Osteoblast (primary cell): ENCODE data around the gene MAMDC2. TPM values are rescaled to one million over a fixed set of nuclear protein-coding genes. Genes with fewer than 3 reads are reported as not detected.

ENCODE experiments used
- DNase-seq: peaks from one replicate; pipeline ENCODE4 v3.0.0; 2011; ENCODE audit warnings: low spot score, mixed read lengths; ENCODE audit not compliant: insufficient read length; ENCODE audit errors: missing footprints
- H2AFZ ChIP-seq: 2 replicates; pipeline ENCODE4 v1.6.0; 2011; ENCODE audit warnings: mild to moderate bottlenecking, low read length
- H3K27ac ChIP-seq: 2 replicates; pipeline ENCODE4 v1.5.1; 2011; ENCODE audit warnings: mild to moderate bottlenecking, low read depth, low read length, moderate library complexity
- H3K27me3 ChIP-seq: 2 replicates; pipeline ENCODE4 v1.6.0; 2012; ENCODE audit warnings: mild to moderate bottlenecking, control low read depth, inconsistent platforms, low read length, moderate library complexity; ENCODE audit not compliant: insufficient read depth
- H3K36me3 ChIP-seq: 2 replicates; pipeline ENCODE4 v1.5.1; 2011; ENCODE audit warnings: mild to moderate bottlenecking, low read length, control low read depth, moderate library complexity; ENCODE audit not compliant: insufficient read depth
- H3K4me1 ChIP-seq: 2 replicates; pipeline ENCODE4 v1.5.1; 2011; ENCODE audit warnings: mild to moderate bottlenecking, low read length, control low read depth, moderate library complexity; ENCODE audit not compliant: insufficient read depth
- H3K4me2 ChIP-seq: 2 replicates; pipeline ENCODE4 v1.6.0; 2011; ENCODE audit warnings: mild to moderate bottlenecking, low read length; ENCODE audit not compliant: insufficient read depth
- H3K4me3 ChIP-seq: fragments of 200-600 bp; sonication (generic); 3 replicates; pipeline ENCODE4 v1.5.1; 2012; ENCODE audit warnings: mild to moderate bottlenecking, low read length, inconsistent platforms; ENCODE audit not compliant: insufficient read depth
- H3K79me2 ChIP-seq: 2 replicates; pipeline ENCODE4 v1.6.0; 2012; ENCODE audit warnings: mild to moderate bottlenecking, low read length, control low read depth, inconsistent platforms; ENCODE audit not compliant: insufficient read depth
- H3K9me3 ChIP-seq: 2 replicates; pipeline ENCODE4 v1.5.1; 2011; ENCODE audit warnings: low read depth, low read length, control low read depth
- H4K20me1 ChIP-seq: 2 replicates; pipeline ENCODE4 v1.6.0; 2012; ENCODE audit warnings: mild to moderate bottlenecking, low read length, control low read depth; ENCODE audit not compliant: insufficient read depth
- total RNA-seq: library from RNA; depleted of rRNA; stranded (reverse); fragments of >200 nt; gene quantifications from 2 replicates; pipeline ENCODE4 v1.2.3, GENCODE V29; 2012
- TF ChIP-seq, protein P1 (sequence below): IDR thresholded peaks from 2 replicates; pipeline ENCODE4 v1.5.1; 2011; ENCODE audit warnings: mild to moderate bottlenecking, low read depth, low read length, moderate library complexity; ENCODE audit errors: extremely low read depth

MAMDC2 gene
- total RNA-seq, 1 donor: 1.4 TPM

DNA sequence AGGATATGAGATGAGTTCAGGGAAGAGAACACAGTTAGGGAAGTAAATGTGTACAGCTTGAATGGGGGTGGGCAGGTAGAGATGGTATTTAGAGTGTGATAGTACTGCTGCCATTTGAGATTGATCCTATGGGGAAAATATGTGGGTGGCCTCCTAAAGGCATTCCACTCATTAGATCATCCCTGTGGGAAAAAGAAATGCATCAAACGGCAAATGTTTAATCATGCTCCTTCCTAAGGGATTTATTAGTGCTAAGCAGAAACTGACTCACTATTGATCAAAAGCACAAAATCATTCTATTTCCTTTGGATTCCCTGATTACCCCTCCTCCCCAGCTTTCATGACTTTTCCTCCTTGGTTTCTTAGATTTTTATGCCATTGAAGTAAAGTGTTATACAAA, 178.7 kb downstream of the MAMDC2 start:
- peak overlapping the region; percentile 21 for H3K4me2 ChIP-seq
- DNase-seq: peak; percentile 13

GRCh38 chr9:70228118-70228517, 184.5 kb downstream of the MAMDC2 start:
- Histone ChIP-seq H3K4me3 (no peak overlapping the region), H3K4me1 (peaks cover 7% of the 10 kb centered on the region), H3K27ac (no peak overlapping the region), H3K4me2 (no peak overlapping the region), H4K20me1 (no peaks in the 10 kb centered on the region), H3K36me3 (no peaks in the 10 kb centered on the region), H3K27me3 (no peaks in the 10 kb centered on the region), H3K9me3 (no peaks in the 10 kb centered on the region), H3K79me2 (no peaks in the 10 kb centered on the region), H2AFZ (no peak overlapping the region)
- DNase-seq: no peak
- TF ChIP-seq, protein P1, sequence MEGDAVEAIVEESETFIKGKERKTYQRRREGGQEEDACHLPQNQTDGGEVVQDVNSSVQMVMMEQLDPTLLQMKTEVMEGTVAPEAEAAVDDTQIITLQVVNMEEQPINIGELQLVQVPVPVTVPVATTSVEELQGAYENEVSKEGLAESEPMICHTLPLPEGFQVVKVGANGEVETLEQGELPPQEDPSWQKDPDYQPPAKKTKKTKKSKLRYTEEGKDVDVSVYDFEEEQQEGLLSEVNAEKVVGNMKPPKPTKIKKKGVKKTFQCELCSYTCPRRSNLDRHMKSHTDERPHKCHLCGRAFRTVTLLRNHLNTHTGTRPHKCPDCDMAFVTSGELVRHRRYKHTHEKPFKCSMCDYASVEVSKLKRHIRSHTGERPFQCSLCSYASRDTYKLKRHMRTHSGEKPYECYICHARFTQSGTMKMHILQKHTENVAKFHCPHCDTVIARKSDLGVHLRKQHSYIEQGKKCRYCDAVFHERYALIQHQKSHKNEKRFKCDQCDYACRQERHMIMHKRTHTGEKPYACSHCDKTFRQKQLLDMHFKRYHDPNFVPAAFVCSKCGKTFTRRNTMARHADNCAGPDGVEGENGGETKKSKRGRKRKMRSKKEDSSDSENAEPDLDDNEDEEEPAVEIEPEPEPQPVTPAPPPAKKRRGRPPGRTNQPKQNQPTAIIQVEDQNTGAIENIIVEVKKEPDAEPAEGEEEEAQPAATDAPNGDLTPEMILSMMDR: no peak

More for the DNA sequence above, 178.7 kb downstream of the MAMDC2 start:
- Histone ChIP-seq H3K27ac (no peak overlapping the region), H3K79me2 (no peaks in the 10 kb centered on the region), H3K4me1 (peaks cover 13% of the 10 kb centered on the region), H3K36me3 (no peaks in the 10 kb centered on the region), H3K9me3 (no peaks in the 10 kb centered on the region), H2AFZ (no peak overlapping the region), H4K20me1 (no peaks in the 10 kb centered on the region), H3K27me3 (no peaks in the 10 kb centered on the region), H3K4me3 (no peak overlapping the region)
- TF ChIP-seq, protein P1: no peak

DNA sequence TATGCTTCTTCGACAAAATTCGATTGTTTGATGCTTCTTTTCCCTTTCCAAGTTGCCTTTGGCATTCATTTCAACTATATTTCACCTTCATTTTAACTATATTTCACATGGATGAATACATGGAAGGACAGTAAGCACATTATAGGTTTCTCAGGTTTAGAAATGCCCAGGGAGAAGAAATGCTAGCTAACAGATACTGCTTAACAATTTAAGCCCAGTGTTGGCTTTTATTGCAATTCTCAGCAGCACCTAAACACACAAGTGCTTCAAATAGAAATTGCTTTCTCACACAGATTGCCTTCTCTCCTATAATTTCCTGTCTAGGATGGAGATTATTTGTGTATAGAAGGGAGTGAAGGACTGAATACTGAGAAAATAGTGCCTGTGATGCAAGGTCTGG, 185.0 kb downstream of the MAMDC2 start:
- no peak overlapping the region for H3K27ac ChIP-seq
- no peaks in the 10 kb centered on the region for H3K79me2 ChIP-seq
- H3K36me3 ChIP-seq: no peaks in the 10 kb centered on the region
- H4K20me1 ChIP-seq: no peaks in the 10 kb centered on the region
- no peak overlapping the region for H2AFZ ChIP-seq
- H3K9me3 ChIP-seq: no peaks in the 10 kb centered on the region
- no peak overlapping the region for H3K4me2 ChIP-seq
- DNase-seq: no peak
- no peaks in the 10 kb centered on the region for H3K27me3 ChIP-seq
- TF ChIP-seq, protein P1: no peak
- H3K4me3 ChIP-seq: no peak overlapping the region
- H3K4me1 ChIP-seq: peaks cover 7% of the 10 kb centered on the region

- H2AFZ ChIP-seq: no peak overlapping the region
- H3K27me3 ChIP-seq: no peaks in the 10 kb centered on the region
- TF ChIP-seq, protein P1: no peak
- H3K4me2 ChIP-seq: no peak overlapping the region
- no peak overlapping the region for H3K4me3 ChIP-seq
- DNase-seq: no peak
- no peak overlapping the region for H3K27ac ChIP-seq
- H3K4me1 ChIP-seq: peaks cover 7% of the 10 kb centered on the region
- no peaks in the 10 kb centered on the region for H4K20me1 ChIP-seq
- no peaks in the 10 kb centered on the region for H3K79me2 ChIP-seq
- no peaks in the 10 kb centered on the region for H3K9me3 ChIP-seq
- H3K36me3 ChIP-seq: no peaks in the 10 kb centered on the region
These were observed 185.4 kb downstream of the MAMDC2 start for GRCh38 chr9:70229026-70229425.
